Measurements from ENCODE around the gene SPIC.

SPIC gene

GRCh38 chr12:101490286-101490920, 15.3 kb downstream of the SPIC start:
- TF ChIP-seq CTCF (conservative IDR thresholded peaks at IDR 0.05), result peak; percentile 90

GRCh38 chr12:101491329-101491728, 16.2 kb downstream of the SPIC start:
- no peak for TF ChIP-seq CTCF (conservative IDR thresholded peaks at IDR 0.05)
- no peak overlapping the region for H3K27ac ChIP-seq

More at GRCh38 chr12:101490286-101490920, 15.3 kb downstream of the SPIC start:
- H3K27ac ChIP-seq, result peak overlapping the region; percentile 8; the same call in 1 of the 2 replicates

GRCh38 chr12:101493556-101493955, 18.4 kb downstream of the SPIC start:
- TF ChIP-seq CTCF (conservative IDR thresholded peaks at IDR 0.05), result no peak
- no peak overlapping the region for H3K27ac ChIP-seq

- no peak for TF ChIP-seq CTCF (conservative IDR thresholded peaks at IDR 0.05)
- H3K27ac ChIP-seq, result no peak overlapping the region
Observed at GRCh38 chr12:101498252-101498651, 23.1 kb downstream of the SPIC start.

GRCh38 chr12:101501410-101501995, 26.4 kb downstream of the SPIC start:
- TF ChIP-seq CTCF (conservative IDR thresholded peaks at IDR 0.05), result no peak
- H3K27ac ChIP-seq, result no peak overlapping the region

GRCh38 chr12:101521136-101521535, 46.0 kb downstream of the SPIC start:
- TF ChIP-seq CTCF (conservative IDR thresholded peaks at IDR 0.05), result no peak
- no peak overlapping the region for H3K27ac ChIP-seq

GRCh38 chr12:101527682-101528081, 52.5 kb downstream of the SPIC start:
- H3K27ac ChIP-seq, result peak overlapping the region; percentile 58; the same call in 1 of the 2 replicates
- TF ChIP-seq CTCF (conservative IDR thresholded peaks at IDR 0.05), result no peak

Data from VCaP (cell line).